ENCODE data around the gene ADAMTS13. TPM values are rescaled to one million over a fixed set of nuclear protein-coding genes. Genes with fewer than 3 reads are reported as not detected.

Gene ADAMTS13
- total RNA-seq, 3 donors from 2014 or later (not counting 1 experiment from before 2014, with no cell fraction given), result 2.3 to 3.0 (median 2.8) TPM

GRCh38 chr9:133499892-133500270 lies 77.7 kb downstream of the ADAMTS13 start:
- intact Hi-C loops (cut with micrococcal nuclease), result no loop called here
- Histone ChIP-seq H3K27me3 (ENCODE audit: control insufficient read depth, insufficient read depth, low read length) (peaks cover 7% of the 10 kb centered on the region), H3K36me3 (ENCODE audit: control insufficient read depth, insufficient read depth, low read length) (no peaks in the 10 kb centered on the region), H3K4me3 (ENCODE audit: low read length) (no peak overlapping the region), H3K27ac (ENCODE audit: low read length) (no peak overlapping the region), H3K4me1 (ENCODE audit: control insufficient read depth, insufficient read depth, low read length) (no peaks in the 10 kb centered on the region), H3K9me3 (ENCODE audit: control insufficient read depth, insufficient read depth, low read length) (peaks cover 10% of the 10 kb centered on the region)
- H3K9me3 Mint-ChIP-seq, result peaks cover 2 to 14% of the 10 kb centered on the region in 2 donors
- H3K27me3 Mint-ChIP-seq (ENCODE audit: low read depth in 2 of 2), result peaks cover 10 to 31% of the 10 kb centered on the region in 2 donors
- H3K4me1 Mint-ChIP-seq, result no peaks in the 10 kb centered on the region
- ATAC-seq, result no peak
- no peak for DNase-seq
- no peak for TF ChIP-seq CTCF (IDR thresholded peaks at IDR 0.05)
- peaks cover 19% of the 10 kb centered on the region for H3K36me3 Mint-ChIP-seq
- no peak overlapping the region for H3K27ac Mint-ChIP-seq
- 81% methylated on average over 12 of the region's 12 CpGs for WGBS (ENCODE audit: insufficient coverage)
- no peak overlapping the region for H3K4me3 Mint-ChIP-seq

DNA sequence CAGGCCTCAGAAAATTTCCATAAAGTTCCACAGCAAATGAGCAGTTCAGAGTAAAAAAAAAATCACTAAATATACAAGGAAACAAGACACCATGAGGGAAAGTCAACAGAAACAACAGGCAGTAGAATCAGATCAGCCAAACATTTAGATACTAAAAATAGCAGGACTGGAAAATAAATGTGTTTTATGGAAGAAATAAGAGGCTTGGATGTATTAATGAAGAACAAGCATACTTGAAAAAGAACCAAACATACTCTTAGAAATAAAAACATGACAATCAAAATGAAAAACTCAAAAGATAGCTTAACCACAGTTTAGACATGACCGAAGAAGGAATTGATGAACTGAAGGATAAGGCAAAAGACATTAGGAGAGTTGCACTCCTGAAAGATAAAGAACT lies 79.9 kb downstream of the ADAMTS13 start:
- DNase-seq, result no peak

DNA sequence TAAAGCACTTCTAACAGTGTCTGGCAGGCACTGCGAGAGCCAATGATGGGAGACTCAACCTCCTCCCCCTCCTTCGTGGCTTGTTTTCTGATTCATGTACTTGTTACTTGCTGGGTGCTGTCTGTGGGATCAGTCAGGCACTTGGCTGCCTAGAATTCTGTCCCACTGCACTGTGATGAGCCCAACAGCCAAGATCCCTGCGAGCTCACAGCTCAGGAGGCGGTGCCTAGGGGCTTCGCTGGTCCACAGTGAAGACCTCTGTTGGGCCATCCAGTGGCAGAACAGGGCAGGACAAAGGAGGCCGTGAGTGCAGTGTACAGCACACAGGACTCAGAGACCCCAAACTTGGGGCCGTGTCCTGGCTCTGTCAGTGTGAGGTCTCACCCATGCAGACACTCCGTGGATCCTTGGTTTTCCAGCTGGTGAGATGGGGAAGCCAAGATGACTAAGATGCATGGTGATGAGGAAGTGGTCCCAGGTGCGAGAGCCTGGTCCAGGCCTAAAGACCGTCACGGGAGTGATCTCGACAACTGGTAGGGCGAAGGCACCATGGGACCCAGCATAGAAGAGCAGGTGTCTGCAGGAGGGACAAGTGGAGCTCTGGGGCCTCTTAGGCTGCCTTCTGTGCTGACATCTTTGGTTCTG lies 83.1 kb downstream of the ADAMTS13 start:
- DNase-seq, result no peak
- no peaks in the 10 kb centered on the region for H3K36me3 ChIP-seq (ENCODE audit: control insufficient read depth, insufficient read depth, low read length)
- peaks cover 8 to 10% of the 10 kb centered on the region in 2 donors for H3K4me1 Mint-ChIP-seq
- H3K27me3 Mint-ChIP-seq (ENCODE audit: low read depth in 2 of 2), result peaks cover 10 to 31% of the 10 kb centered on the region in 2 donors
- ATAC-seq, result no peak
- 90% methylated on average over 13 of the region's 13 CpGs for WGBS (ENCODE audit: insufficient coverage)
- peaks cover 10% of the 10 kb centered on the region for H3K9me3 ChIP-seq (ENCODE audit: control insufficient read depth, insufficient read depth, low read length)
- H3K27me3 ChIP-seq (ENCODE audit: control insufficient read depth, insufficient read depth, low read length), result peaks cover 7% of the 10 kb centered on the region
- H3K36me3 Mint-ChIP-seq, result peaks cover 19% of the 10 kb centered on the region
- intact Hi-C loops (cut with micrococcal nuclease), result no loop called here
- H3K27ac Mint-ChIP-seq, result no peak overlapping the region
- no peak overlapping the region for H3K4me3 Mint-ChIP-seq
- peaks cover 20% of the 10 kb centered on the region for H3K4me1 ChIP-seq (ENCODE audit: control insufficient read depth, insufficient read depth, low read length)
- peaks cover 2 to 14% of the 10 kb centered on the region in 2 donors for H3K9me3 Mint-ChIP-seq
- H3K4me3 ChIP-seq (ENCODE audit: low read length), result no peak overlapping the region
- H3K27ac ChIP-seq (ENCODE audit: low read length), result no peak overlapping the region
- no peak for TF ChIP-seq CTCF (IDR thresholded peaks at IDR 0.05)

More for the DNA sequence above, 79.9 kb downstream of the ADAMTS13 start:
- TF ChIP-seq CTCF (IDR thresholded peaks at IDR 0.05), result no peak
- no peaks in the 10 kb centered on the region for H3K4me1 ChIP-seq (ENCODE audit: control insufficient read depth, insufficient read depth, low read length)
- WGBS (ENCODE audit: insufficient coverage), result 100% methylated on average over 1 of the region's 1 CpG
- intact Hi-C loops (cut with micrococcal nuclease), result no loop called here
- H3K4me3 ChIP-seq (ENCODE audit: low read length), result no peak overlapping the region
- H3K27ac Mint-ChIP-seq, result no peak overlapping the region
- no peak overlapping the region for H3K4me3 Mint-ChIP-seq
- H3K4me1 Mint-ChIP-seq, result no peaks in the 10 kb centered on the region
- peaks cover 10% of the 10 kb centered on the region for H3K9me3 ChIP-seq (ENCODE audit: control insufficient read depth, insufficient read depth, low read length)
- H3K9me3 Mint-ChIP-seq, result peaks cover 2 to 14% of the 10 kb centered on the region in 2 donors
- peaks cover 10 to 31% of the 10 kb centered on the region in 2 donors for H3K27me3 Mint-ChIP-seq (ENCODE audit: low read depth in 2 of 2)
- H3K36me3 Mint-ChIP-seq, result peaks cover 19% of the 10 kb centered on the region
- peaks cover 7% of the 10 kb centered on the region for H3K27me3 ChIP-seq (ENCODE audit: control insufficient read depth, insufficient read depth, low read length)
- H3K36me3 ChIP-seq (ENCODE audit: control insufficient read depth, insufficient read depth, low read length), result no peaks in the 10 kb centered on the region
- no peak for ATAC-seq
- H3K27ac ChIP-seq (ENCODE audit: low read length), result no peak overlapping the region

Data from natural killer cell (primary cell).